ENCODE data around the gene NBAS. TPM values are rescaled to one million over a fixed set of nuclear protein-coding genes. Genes with fewer than 3 reads are reported as not detected.

The NBAS gene
- total and polyA plus RNA-seq, 9 donors: 25.8 to 48.9 (median 43.4) TPM

- Histone ChIP-seq H3K4me1 (ENCODE audit: insufficient read depth) (no peaks in the 10 kb centered on the region), H3K27ac (no peak overlapping the region), H3K27me3 (no peaks in the 10 kb centered on the region), H3K4me3 (no peak overlapping the region), H3K36me3 (no peaks in the 10 kb centered on the region), H3K9me3 (no peaks in the 10 kb centered on the region)
- TF ChIP-seq POLR2A (IDR thresholded peaks at IDR 0.05) (no peak), EP300 (IDR thresholded peaks at IDR 0.05) (no peak), CTCF (IDR thresholded peaks at IDR 0.05) (no peak)
- WGBS, 3 donors: 92 to 96% (median 93%) methylated on average over 1 of the region's 1 CpG
- DNase-seq: no peak
- intact Hi-C loops (cut with DNase I): no loop called here
Observed at GRCh38 chr2:15241201-15241600, 319.9 kb downstream of the NBAS start.

- TF ChIP-seq POLR2A (IDR thresholded peaks at IDR 0.05): no peak
- TF ChIP-seq EP300 (IDR thresholded peaks at IDR 0.05): no peak
- TF ChIP-seq CTCF (IDR thresholded peaks at IDR 0.05): no peak
- no peak for DNase-seq
- WGBS, 3 donors: 92 to 94% (median 93%) methylated on average over 5 of the region's 5 CpGs
Observed at GRCh38 chr2:15238028-15238427, 323.1 kb downstream of the NBAS start.

GRCh38 chr2:15230599-15231192, 330.4 kb downstream of the NBAS start:
- Histone ChIP-seq H3K27ac (no peak overlapping the region), H3K27me3 (no peaks in the 10 kb centered on the region), H3K36me3 (no peaks in the 10 kb centered on the region), H3K4me3 (no peak overlapping the region), H3K9me3 (no peaks in the 10 kb centered on the region), H3K4me1 (ENCODE audit: insufficient read depth) (no peaks in the 10 kb centered on the region)
- DNase-seq: no peak
- WGBS, 3 donors: 87 to 95% (median 94%) methylated on average over 7 of the region's 7 CpGs
- TF ChIP-seq EP300 (IDR thresholded peaks at IDR 0.05) (no peak), CTCF (IDR thresholded peaks at IDR 0.05) (no peak), POLR2A (IDR thresholded peaks at IDR 0.05) (no peak)
- intact Hi-C loops (cut with DNase I): no loop called here

More at GRCh38 chr2:15238028-15238427, 323.1 kb downstream of the NBAS start:
- Histone ChIP-seq H3K27ac (no peak overlapping the region), H3K4me1 (ENCODE audit: insufficient read depth) (no peaks in the 10 kb centered on the region), H3K4me3 (no peak overlapping the region), H3K27me3 (no peaks in the 10 kb centered on the region), H3K36me3 (no peaks in the 10 kb centered on the region), H3K9me3 (no peaks in the 10 kb centered on the region)
- intact Hi-C loops (cut with DNase I): no loop called here

GRCh38 chr2:15226661-15227060, 334.5 kb downstream of the NBAS start:
- no peaks in the 10 kb centered on the region for H3K4me1 ChIP-seq (ENCODE audit: insufficient read depth)
- H3K27me3 ChIP-seq: no peaks in the 10 kb centered on the region
- 66 to 97% (median 92%) methylated on average over 2 of the region's 2 CpGs for WGBS, 3 donors
- no peaks in the 10 kb centered on the region for H3K9me3 ChIP-seq
- no peaks in the 10 kb centered on the region for H3K36me3 ChIP-seq
- intact Hi-C loops (cut with DNase I): no loop called here
- no peak overlapping the region for H3K4me3 ChIP-seq
- TF ChIP-seq CTCF (IDR thresholded peaks at IDR 0.05) (no peak), EP300 (IDR thresholded peaks at IDR 0.05) (no peak), POLR2A (IDR thresholded peaks at IDR 0.05) (no peak)
- no peak for DNase-seq
- H3K27ac ChIP-seq: no peak overlapping the region

Measured in ovary (tissue), 9 donors.